Duodenal mucosa (tissue), 2 donors: ENCODE measurements around the gene CCBE1.

ENCODE experiments used
- H3K27ac ChIP-seq: one replicate; pipeline ENCODE4 v1.7.0; 2013; ENCODE audit warnings: low read depth, low read length
- H3K27me3 ChIP-seq, 2 donors: one replicate each; pipeline ENCODE4 v1.7.0; 2013; ENCODE audit warnings: low read length in 2 of 2, control low read depth in 1 of 2; ENCODE audit not compliant: insufficient read depth in 2 of 2, control insufficient read depth in 1 of 2
- H3K36me3 ChIP-seq, 2 donors: one replicate each; pipeline ENCODE4 v1.7.0; 2013; ENCODE audit warnings: low read length in 2 of 2, control low read depth in 1 of 2; ENCODE audit not compliant: insufficient read depth in 2 of 2, control insufficient read depth in 1 of 2
- H3K4me1 ChIP-seq, 2 donors: one replicate each; pipeline ENCODE4 v1.7.0; 2013; ENCODE audit warnings: low read length in 2 of 2, control low read depth in 1 of 2; ENCODE audit not compliant: insufficient read depth in 2 of 2, control insufficient read depth in 1 of 2
- H3K4me3 ChIP-seq, 2 donors: one replicate each; pipeline ENCODE4 v1.7.0; 2013; ENCODE audit warnings: low read length in 2 of 2, low read depth in 1 of 2
- H3K9ac ChIP-seq, 2 donors: one replicate each; pipeline ENCODE4 v1.7.0; 2013; ENCODE audit warnings: low read length in 2 of 2, low read depth in 1 of 2
- H3K9me3 ChIP-seq, 2 donors: one replicate each; pipeline ENCODE4 v1.7.0; 2013; ENCODE audit warnings: low read length in 2 of 2, control low read depth in 1 of 2; ENCODE audit not compliant: control insufficient read depth in 1 of 2

Gene CCBE1

GRCh38 chr18:59628995-59629394 lies 68.2 kb downstream of the CCBE1 start:
- H3K9me3 ChIP-seq: no peaks in the 10 kb centered on the region
- H3K4me1 ChIP-seq: no peaks in the 10 kb centered on the region
- H3K9ac ChIP-seq: no peak overlapping the region
- H3K27ac ChIP-seq: no peak overlapping the region
- no peaks in the 10 kb centered on the region for H3K36me3 ChIP-seq
- no peaks in the 10 kb centered on the region for H3K27me3 ChIP-seq
- H3K4me3 ChIP-seq: no peak overlapping the region

- H3K36me3 ChIP-seq: no peaks in the 10 kb centered on the region
- no peaks in the 10 kb centered on the region for H3K27me3 ChIP-seq
- no peak overlapping the region for H3K9ac ChIP-seq
- no peaks in the 10 kb centered on the region for H3K9me3 ChIP-seq
- H3K27ac ChIP-seq: no peak overlapping the region
- no peak overlapping the region for H3K4me3 ChIP-seq
- peaks cover 0 to 5% of the 10 kb centered on the region in 2 donors for H3K4me1 ChIP-seq
Measured at GRCh38 chr18:59627414-59627813, 69.8 kb downstream of the CCBE1 start.

DNA sequence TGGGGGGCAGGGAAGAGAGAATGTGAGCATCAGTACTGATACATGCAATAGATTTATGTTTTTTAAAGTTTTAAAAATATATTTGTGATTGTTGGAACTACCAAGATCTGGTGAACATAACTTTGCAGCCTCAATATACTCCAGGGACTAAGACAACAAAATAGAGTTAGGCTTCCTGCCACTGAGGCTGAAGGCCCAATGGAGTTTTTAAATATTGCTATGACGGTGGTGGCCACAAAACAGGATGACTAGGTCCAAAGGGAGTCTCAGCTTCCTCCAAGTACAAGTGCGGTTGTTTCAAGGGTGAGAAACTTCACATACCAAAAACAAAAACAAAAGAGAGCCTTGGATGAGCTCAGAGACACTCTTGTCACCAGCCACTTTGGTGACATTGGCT lies 72.9 kb downstream of the CCBE1 start:
- Histone ChIP-seq H3K4me1 (peaks cover 0 to 5% of the 10 kb centered on the region in 2 donors), H3K27me3 (no peaks in the 10 kb centered on the region), H3K36me3 (no peaks in the 10 kb centered on the region), H3K9me3 (no peaks in the 10 kb centered on the region), H3K27ac (no peak overlapping the region), H3K4me3 (no peak overlapping the region), H3K9ac (no peak overlapping the region)

DNA sequence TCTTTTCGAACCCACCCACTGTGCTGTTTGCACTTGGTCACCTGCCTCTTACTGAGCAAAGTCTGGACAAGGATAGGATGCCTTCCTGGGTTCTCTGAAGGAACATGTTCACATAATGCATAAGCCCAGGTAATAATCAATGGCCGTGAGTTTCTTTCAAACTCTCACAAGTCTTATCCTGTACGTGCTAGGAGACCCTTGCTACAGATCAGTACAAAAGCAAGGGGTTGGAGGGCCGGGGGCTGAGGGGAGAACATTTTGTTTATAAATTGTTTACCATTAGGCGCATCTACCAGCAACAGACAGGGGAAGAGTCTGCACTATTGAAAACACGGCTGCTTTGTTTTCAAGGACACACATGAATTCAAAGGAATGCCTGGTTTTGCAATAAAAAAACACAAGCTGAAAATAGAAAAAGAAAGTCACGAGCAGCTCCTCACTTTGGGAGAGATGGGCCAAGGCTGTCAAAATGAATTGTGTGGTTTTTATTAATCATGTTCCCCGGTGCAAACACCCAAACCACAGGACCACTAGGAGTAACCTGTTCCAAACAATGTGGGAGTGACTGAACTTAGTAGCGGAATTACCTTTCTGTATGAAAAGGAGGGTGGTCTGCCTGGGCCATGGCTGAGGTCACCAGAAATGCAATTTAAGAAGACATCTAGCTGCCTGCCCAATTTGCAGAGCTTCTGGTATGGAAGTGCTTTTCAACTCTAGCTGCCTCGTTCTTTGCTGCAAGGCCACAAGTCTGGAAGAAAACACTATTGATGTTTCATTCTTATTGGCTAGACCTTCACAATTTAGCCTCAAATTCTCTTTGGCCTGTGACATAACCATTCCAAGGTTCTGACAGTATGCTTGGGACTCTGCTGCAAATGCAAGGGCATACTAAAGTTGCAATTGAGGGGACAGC lies 73.5 kb downstream of the CCBE1 start:
- H3K27me3 ChIP-seq: no peaks in the 10 kb centered on the region
- peaks cover 0 to 5% of the 10 kb centered on the region in 2 donors for H3K4me1 ChIP-seq
- no peak overlapping the region for H3K4me3 ChIP-seq
- no peak overlapping the region for H3K27ac ChIP-seq
- H3K9ac ChIP-seq: no peak overlapping the region
- no peaks in the 10 kb centered on the region for H3K36me3 ChIP-seq
- no peaks in the 10 kb centered on the region for H3K9me3 ChIP-seq

GRCh38 chr18:59621027-59621426 lies 76.2 kb downstream of the CCBE1 start:
- H3K9ac ChIP-seq: no peak overlapping the region
- H3K36me3 ChIP-seq: no peaks in the 10 kb centered on the region
- no peaks in the 10 kb centered on the region for H3K9me3 ChIP-seq
- H3K27me3 ChIP-seq: no peaks in the 10 kb centered on the region
- no peak overlapping the region for H3K27ac ChIP-seq
- no peak overlapping the region for H3K4me3 ChIP-seq
- peaks cover 0 to 5% of the 10 kb centered on the region in 2 donors for H3K4me1 ChIP-seq

GRCh38 chr18:59620381-59620780 lies 76.8 kb downstream of the CCBE1 start:
- Histone ChIP-seq H3K9me3 (no peaks in the 10 kb centered on the region), H3K4me3 (no peak overlapping the region), H3K36me3 (no peaks in the 10 kb centered on the region), H3K4me1 (peaks cover 0 to 5% of the 10 kb centered on the region in 2 donors), H3K27ac (no peak overlapping the region), H3K27me3 (no peaks in the 10 kb centered on the region), H3K9ac (no peak overlapping the region)

DNA sequence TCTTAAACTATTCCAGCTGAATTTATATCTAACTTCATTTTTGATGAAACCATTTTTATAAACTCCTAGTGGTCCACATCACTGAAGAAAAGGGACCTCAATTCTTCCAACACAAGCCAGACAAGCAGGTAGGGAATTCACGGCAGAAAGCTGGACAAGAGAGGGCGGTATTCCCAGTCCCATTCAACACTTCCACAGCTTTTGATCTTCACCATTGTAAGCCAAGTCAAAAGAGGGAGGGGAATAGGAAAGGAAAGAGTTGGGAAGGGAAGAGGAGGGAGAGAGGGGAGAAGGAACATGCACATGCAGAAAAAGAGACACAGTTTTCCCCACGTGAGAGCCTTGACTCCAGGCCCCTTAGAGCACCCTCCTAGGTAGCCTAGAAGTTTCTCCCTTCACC lies 77.4 kb downstream of the CCBE1 start:
- Histone ChIP-seq H3K27me3 (no peaks in the 10 kb centered on the region), H3K27ac (no peak overlapping the region), H3K9ac (no peak overlapping the region), H3K4me3 (no peak overlapping the region), H3K4me1 (peaks cover 0 to 5% of the 10 kb centered on the region in 2 donors), H3K9me3 (no peaks in the 10 kb centered on the region), H3K36me3 (no peaks in the 10 kb centered on the region)

DNA sequence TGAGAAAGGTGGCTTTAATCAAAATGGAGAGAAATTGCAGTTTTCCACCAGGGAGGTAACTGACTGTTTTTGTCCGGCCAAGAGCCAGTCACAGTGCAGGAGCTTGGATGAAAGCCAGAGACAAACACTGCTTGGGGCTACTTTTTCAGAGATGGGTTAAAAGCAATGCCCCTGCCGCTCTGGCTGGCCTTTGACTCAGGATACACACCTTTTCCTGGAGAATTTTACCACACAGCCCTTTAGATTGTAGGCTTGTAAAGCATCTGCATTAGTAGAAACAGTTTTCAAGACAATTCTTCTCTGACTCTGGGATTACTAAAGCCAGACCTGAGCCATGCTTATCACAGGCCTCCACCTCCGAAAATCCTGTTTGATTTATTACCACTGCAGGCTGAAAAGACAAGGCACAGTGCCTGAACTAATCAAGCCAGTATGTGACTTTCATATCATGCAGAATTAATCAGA lies 79.7 kb downstream of the CCBE1 start:
- H3K4me3 ChIP-seq: no peak overlapping the region
- H3K4me1 ChIP-seq: no peaks in the 10 kb centered on the region
- H3K9ac ChIP-seq: no peak overlapping the region
- H3K27me3 ChIP-seq: no peaks in the 10 kb centered on the region
- H3K36me3 ChIP-seq: no peaks in the 10 kb centered on the region
- H3K27ac ChIP-seq: no peak overlapping the region
- H3K9me3 ChIP-seq: no peaks in the 10 kb centered on the region

- no peak overlapping the region for H3K9ac ChIP-seq
- H3K27ac ChIP-seq: no peak overlapping the region
- no peaks in the 10 kb centered on the region for H3K36me3 ChIP-seq
- H3K9me3 ChIP-seq: no peaks in the 10 kb centered on the region
- H3K27me3 ChIP-seq: no peaks in the 10 kb centered on the region
- no peak overlapping the region for H3K4me3 ChIP-seq
- H3K4me1 ChIP-seq: no peaks in the 10 kb centered on the region
Measured at GRCh38 chr18:59616501-59616900, 80.7 kb downstream of the CCBE1 start.

DNA sequence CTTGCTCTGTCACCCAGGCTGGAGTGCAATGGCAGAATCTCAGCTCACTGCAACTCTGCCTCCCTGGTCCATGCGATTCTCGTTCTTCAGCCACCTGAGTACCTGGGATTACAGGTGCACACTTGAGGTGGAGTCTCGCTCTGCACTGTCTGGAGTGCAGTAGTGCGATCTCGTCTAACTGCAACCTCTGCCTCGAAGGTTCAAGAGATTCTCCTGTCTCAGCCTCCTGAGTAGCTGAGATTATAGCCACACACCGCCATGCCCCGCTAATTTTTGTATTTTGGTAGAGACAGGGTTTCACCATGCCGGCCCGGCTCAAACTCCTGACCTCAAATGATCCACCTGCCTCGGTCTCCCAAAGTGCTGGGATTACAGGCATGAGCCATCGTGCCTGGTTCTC lies 83.3 kb downstream of the CCBE1 start:
- no peak overlapping the region for H3K9ac ChIP-seq
- H3K9me3 ChIP-seq: no peaks in the 10 kb centered on the region
- H3K36me3 ChIP-seq: no peaks in the 10 kb centered on the region
- H3K27ac ChIP-seq: no peak overlapping the region
- no peaks in the 10 kb centered on the region for H3K27me3 ChIP-seq
- H3K4me3 ChIP-seq: no peak overlapping the region
- no peaks in the 10 kb centered on the region for H3K4me1 ChIP-seq
